ENCODE measurements around the gene SEMA4C.
"Not testable (repeated sequence)": the region's sequence is repeated elsewhere in the genome, so short reads cannot be mapped to it uniquely, and the experiment has no call there.

The SEMA4C gene

DNA sequence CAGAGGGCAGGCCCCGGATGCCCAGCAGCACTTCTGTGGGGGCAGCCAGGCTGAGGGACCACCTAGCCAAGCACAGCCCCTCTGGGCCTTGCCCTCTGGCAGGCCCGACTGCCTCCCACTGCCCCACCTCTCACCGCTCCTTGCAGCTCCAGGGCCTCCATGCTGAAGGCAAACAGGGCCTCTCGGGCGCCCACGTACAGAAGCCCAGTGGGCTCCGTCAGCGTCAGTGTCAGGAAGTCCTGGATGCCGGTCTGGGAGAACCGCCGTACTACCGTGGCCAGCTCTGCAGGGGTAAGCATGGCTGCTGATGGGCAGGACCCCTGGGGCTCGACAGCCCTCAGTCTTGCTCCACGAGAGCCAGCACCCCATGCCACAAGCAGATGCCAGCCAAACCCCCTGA lies 3.7 kb downstream of the SEMA4C start:
- Histone ChIP-seq H3K36me3 (peaks cover 5% of the 10 kb centered on the region), H3K27me3 (no peaks in the 10 kb centered on the region), H3K9me3 (no peaks in the 10 kb centered on the region), H3K4me1 (no peaks in the 10 kb centered on the region), H3K4me3 (ENCODE audit: low read depth, low read length) (no peak overlapping the region)
- no peak for DNase-seq
- TF ChIP-seq, protein P1, sequence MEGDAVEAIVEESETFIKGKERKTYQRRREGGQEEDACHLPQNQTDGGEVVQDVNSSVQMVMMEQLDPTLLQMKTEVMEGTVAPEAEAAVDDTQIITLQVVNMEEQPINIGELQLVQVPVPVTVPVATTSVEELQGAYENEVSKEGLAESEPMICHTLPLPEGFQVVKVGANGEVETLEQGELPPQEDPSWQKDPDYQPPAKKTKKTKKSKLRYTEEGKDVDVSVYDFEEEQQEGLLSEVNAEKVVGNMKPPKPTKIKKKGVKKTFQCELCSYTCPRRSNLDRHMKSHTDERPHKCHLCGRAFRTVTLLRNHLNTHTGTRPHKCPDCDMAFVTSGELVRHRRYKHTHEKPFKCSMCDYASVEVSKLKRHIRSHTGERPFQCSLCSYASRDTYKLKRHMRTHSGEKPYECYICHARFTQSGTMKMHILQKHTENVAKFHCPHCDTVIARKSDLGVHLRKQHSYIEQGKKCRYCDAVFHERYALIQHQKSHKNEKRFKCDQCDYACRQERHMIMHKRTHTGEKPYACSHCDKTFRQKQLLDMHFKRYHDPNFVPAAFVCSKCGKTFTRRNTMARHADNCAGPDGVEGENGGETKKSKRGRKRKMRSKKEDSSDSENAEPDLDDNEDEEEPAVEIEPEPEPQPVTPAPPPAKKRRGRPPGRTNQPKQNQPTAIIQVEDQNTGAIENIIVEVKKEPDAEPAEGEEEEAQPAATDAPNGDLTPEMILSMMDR (IDR thresholded peaks at IDR 0.05; ENCODE audit: low read depth, low read length), result no peak

DNA sequence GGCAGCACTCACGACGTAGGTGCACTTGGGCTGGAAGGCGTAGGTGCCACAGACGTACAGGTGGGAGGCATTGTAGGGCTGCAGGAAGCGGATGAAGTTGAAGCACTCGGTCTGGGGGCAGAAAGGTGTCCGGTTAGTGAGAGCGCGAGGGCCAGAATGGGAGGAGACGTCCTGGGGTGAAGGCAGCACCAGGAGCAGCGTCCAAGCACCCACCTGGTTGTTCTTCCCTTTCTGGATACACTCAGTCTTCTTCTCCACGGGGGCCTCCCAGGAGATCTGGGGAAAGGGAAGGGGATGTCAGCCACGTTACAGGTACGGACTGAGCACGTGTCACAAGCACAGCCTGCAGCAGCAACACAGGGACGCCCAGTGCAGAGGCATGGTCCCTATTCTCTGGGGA lies 4.2 kb downstream of the SEMA4C start:
- TF ChIP-seq, protein P1 (IDR thresholded peaks at IDR 0.05; ENCODE audit: low read depth, low read length), result no peak
- Histone ChIP-seq H3K9me3 (no peaks in the 10 kb centered on the region), H3K36me3 (peaks cover 5% of the 10 kb centered on the region), H3K4me1 (no peaks in the 10 kb centered on the region), H3K27me3 (no peaks in the 10 kb centered on the region), H3K4me3 (ENCODE audit: low read depth, low read length) (no peak overlapping the region)
- no peak for DNase-seq

- DNase-seq, result no peak
- TF ChIP-seq, protein P1 (IDR thresholded peaks at IDR 0.05; ENCODE audit: low read depth, low read length), result no peak
- H3K9me3 ChIP-seq, result no peaks in the 10 kb centered on the region
- peaks cover 5% of the 10 kb centered on the region for H3K36me3 ChIP-seq
- no peaks in the 10 kb centered on the region for H3K4me1 ChIP-seq
- no peaks in the 10 kb centered on the region for H3K27me3 ChIP-seq
- H3K4me3 ChIP-seq (ENCODE audit: low read depth, low read length), result no peak overlapping the region
These were observed 5.4 kb downstream of the SEMA4C start for GRCh38 chr2:96864343-96865091.

GRCh38 chr2:96863575-96864342 lies 6.1 kb downstream of the SEMA4C start:
- Histone ChIP-seq H3K4me1 (peaks cover 6% of the 10 kb centered on the region; the same call in 1 of the 2 replicates), H3K27me3 (no peaks in the 10 kb centered on the region), H3K36me3 (peaks cover 5% of the 10 kb centered on the region), H3K4me3 (ENCODE audit: low read depth, low read length) (no peak overlapping the region), H3K9me3 (no peaks in the 10 kb centered on the region)
- TF ChIP-seq, protein P1 (IDR thresholded peaks at IDR 0.05; ENCODE audit: low read depth, low read length), result no peak
- DNase-seq, result no peak

GRCh38 chr2:96863056-96863455 lies 6.8 kb downstream of the SEMA4C start:
- not testable (repeated sequence) for H3K36me3 ChIP-seq; H3K27me3 ChIP-seq; H3K9me3 ChIP-seq; H3K4me3 ChIP-seq (ENCODE audit: low read depth, low read length); H3K4me1 ChIP-seq; DNase-seq

GRCh38 chr2:96861074-96861473 lies 8.8 kb downstream of the SEMA4C start:
- TF ChIP-seq, protein P1 (IDR thresholded peaks at IDR 0.05; ENCODE audit: low read depth, low read length), result no peak
- peaks cover 6% of the 10 kb centered on the region; the same call in 1 of the 2 replicates for H3K4me1 ChIP-seq
- H3K4me3 ChIP-seq (ENCODE audit: low read depth, low read length), result no peak overlapping the region
- H3K9me3 ChIP-seq, result no peaks in the 10 kb centered on the region
- no peak for DNase-seq
- H3K27me3 ChIP-seq, result no peaks in the 10 kb centered on the region
- peaks cover 5% of the 10 kb centered on the region for H3K36me3 ChIP-seq

All from BE2C (cell line).